ENCODE measurements around the gene ATG9A. TPM values are rescaled to one million over a fixed set of nuclear protein-coding genes. Genes with fewer than 3 reads are reported as not detected.

ATG9A gene
- total RNA-seq, 1 donor from 2014 or later, result 48.8 TPM

- FAIRE-seq, result no peak
- H3K4me2 ChIP-seq (ENCODE audit: low read length), result no peak overlapping the region
- H3K27ac ChIP-seq (ENCODE audit: low read depth, low read length), result no peak overlapping the region
- peaks cover 4% of the 10 kb centered on the region for H3K27me3 ChIP-seq (ENCODE audit: insufficient read depth, low read length)
- Mint-ChIP-seq H3K36me3 (ENCODE audit: low read depth, unreplicated experiment) (no peaks in the 10 kb centered on the region), H3K9me3 (ENCODE audit: unreplicated experiment) (no peaks in the 10 kb centered on the region), H3K4me3 (ENCODE audit: unreplicated experiment) (no peak overlapping the region), H3K27ac (ENCODE audit: unreplicated experiment) (no peak overlapping the region), H3K4me1 (ENCODE audit: low read depth, unreplicated experiment) (peaks cover 5% of the 10 kb centered on the region), H3K27me3 (ENCODE audit: low read depth, unreplicated experiment) (peaks cover 23% of the 10 kb centered on the region)
- H4K20me1 ChIP-seq (ENCODE audit: insufficient read depth, low read length), result no peaks in the 10 kb centered on the region
- TF ChIP-seq CTCF (IDR thresholded peaks at IDR 0.05; ENCODE audit: insufficient read depth, low read depth, low read length), result no peak
- no peak for TF ChIP-seq EZH2 (IDR thresholded peaks at IDR 0.05; ENCODE audit: insufficient read depth, low read length)
- peaks cover under 1% of the 10 kb centered on the region for H3K4me1 ChIP-seq (ENCODE audit: insufficient read depth, low read length)
- H3K36me3 ChIP-seq (ENCODE audit: insufficient read depth, low read length), result no peaks in the 10 kb centered on the region
- no peak overlapping the region for H3K4me3 ChIP-seq (ENCODE audit: insufficient read depth, low read depth, low read length)
- DNase-seq (ENCODE audit: low read depth), result no peak
- no peak overlapping the region for H2AFZ ChIP-seq (ENCODE audit: low read depth, low read length)
- H3K9me3 ChIP-seq (ENCODE audit: insufficient read depth, low read depth, low read length), result no peaks in the 10 kb centered on the region
- no peaks in the 10 kb centered on the region for H3K79me2 ChIP-seq (ENCODE audit: insufficient read depth, low read length)
- no peak overlapping the region for H3K9ac ChIP-seq (ENCODE audit: low read length)
Observed at GRCh38 chr2:219268294-219268693, 38.9 kb upstream of the ATG9A start.

- peaks cover 4% of the 10 kb centered on the region for H3K27me3 ChIP-seq (ENCODE audit: insufficient read depth, low read length)
- H4K20me1 ChIP-seq (ENCODE audit: insufficient read depth, low read length), result no peaks in the 10 kb centered on the region
- no peaks in the 10 kb centered on the region for H3K9me3 ChIP-seq (ENCODE audit: insufficient read depth, low read depth, low read length)
- no peak overlapping the region for H3K4me3 ChIP-seq (ENCODE audit: insufficient read depth, low read depth, low read length)
- H3K27me3 Mint-ChIP-seq (ENCODE audit: low read depth, unreplicated experiment), result peaks cover 23% of the 10 kb centered on the region
- DNase-seq (ENCODE audit: low read depth) (no peak), FAIRE-seq (no peak)
- no peak overlapping the region for H3K27ac ChIP-seq (ENCODE audit: low read depth, low read length)
- H3K27ac Mint-ChIP-seq (ENCODE audit: unreplicated experiment), result no peak overlapping the region
- H2AFZ ChIP-seq (ENCODE audit: low read depth, low read length), result no peak overlapping the region
- H3K9me3 Mint-ChIP-seq (ENCODE audit: unreplicated experiment), result no peaks in the 10 kb centered on the region
- TF ChIP-seq EZH2 (IDR thresholded peaks at IDR 0.05; ENCODE audit: insufficient read depth, low read length), result no peak
- no peak for TF ChIP-seq CTCF (IDR thresholded peaks at IDR 0.05; ENCODE audit: insufficient read depth, low read depth, low read length)
- no peak overlapping the region for H3K4me2 ChIP-seq (ENCODE audit: low read length)
- no peak overlapping the region for H3K4me3 Mint-ChIP-seq (ENCODE audit: unreplicated experiment)
- H3K4me1 Mint-ChIP-seq (ENCODE audit: low read depth, unreplicated experiment), result peaks cover 5% of the 10 kb centered on the region
- no peaks in the 10 kb centered on the region for H3K79me2 ChIP-seq (ENCODE audit: insufficient read depth, low read length)
- no peaks in the 10 kb centered on the region for H3K36me3 ChIP-seq (ENCODE audit: insufficient read depth, low read length)
- H3K36me3 Mint-ChIP-seq (ENCODE audit: low read depth, unreplicated experiment), result no peaks in the 10 kb centered on the region
- H3K4me1 ChIP-seq (ENCODE audit: insufficient read depth, low read length), result no peaks in the 10 kb centered on the region
- no peak overlapping the region for H3K9ac ChIP-seq (ENCODE audit: low read length)
Observed at GRCh38 chr2:219266886-219267285, 37.5 kb upstream of the ATG9A start.

- FAIRE-seq (no peak), DNase-seq (ENCODE audit: low read depth) (no peak)
- no peak overlapping the region for H3K4me2 ChIP-seq (ENCODE audit: low read length)
- no peaks in the 10 kb centered on the region for H3K4me1 ChIP-seq (ENCODE audit: insufficient read depth, low read length)
- no peaks in the 10 kb centered on the region for H4K20me1 ChIP-seq (ENCODE audit: insufficient read depth, low read length)
- no peak overlapping the region for H2AFZ ChIP-seq (ENCODE audit: low read depth, low read length)
- Mint-ChIP-seq H3K36me3 (ENCODE audit: low read depth, unreplicated experiment) (no peaks in the 10 kb centered on the region), H3K9me3 (ENCODE audit: unreplicated experiment) (no peaks in the 10 kb centered on the region), H3K4me1 (ENCODE audit: low read depth, unreplicated experiment) (peaks cover 7% of the 10 kb centered on the region), H3K27me3 (ENCODE audit: low read depth, unreplicated experiment) (peaks cover 28% of the 10 kb centered on the region), H3K4me3 (ENCODE audit: unreplicated experiment) (no peak overlapping the region), H3K27ac (ENCODE audit: unreplicated experiment) (no peak overlapping the region)
- H3K36me3 ChIP-seq (ENCODE audit: insufficient read depth, low read length), result no peaks in the 10 kb centered on the region
- H3K27ac ChIP-seq (ENCODE audit: low read depth, low read length), result no peak overlapping the region
- H3K27me3 ChIP-seq (ENCODE audit: insufficient read depth, low read length), result peaks cover 10% of the 10 kb centered on the region
- no peak overlapping the region for H3K4me3 ChIP-seq (ENCODE audit: insufficient read depth, low read depth, low read length)
- H3K9ac ChIP-seq (ENCODE audit: low read length), result no peak overlapping the region
- H3K9me3 ChIP-seq (ENCODE audit: insufficient read depth, low read depth, low read length), result no peaks in the 10 kb centered on the region
- H3K79me2 ChIP-seq (ENCODE audit: insufficient read depth, low read length), result no peaks in the 10 kb centered on the region
- TF ChIP-seq EZH2 (IDR thresholded peaks at IDR 0.05; ENCODE audit: insufficient read depth, low read length), result no peak
- TF ChIP-seq CTCF (IDR thresholded peaks at IDR 0.05; ENCODE audit: insufficient read depth, low read depth, low read length), result no peak
Observed at GRCh38 chr2:219266232-219266631, 36.8 kb upstream of the ATG9A start.

Measured in astrocyte (in vitro differentiated cells and primary cell).